ENCODE results near the gene BST1. TPM values are rescaled to one million over a fixed set of nuclear protein-coding genes. Genes with fewer than 3 reads are reported as not detected.

BST1 gene
- polyA plus RNA-seq, 1 of the 3 experiments (the other 2 are of a cell fraction): 7.3 TPM

GRCh38 chr4:15720851-15721250 lies 18.0 kb downstream of the BST1 start (continued):
- no peak for TF ChIP-seq REST (IDR thresholded peaks at IDR 0.05; ENCODE audit: low read depth, low read length)
- no peak for TF ChIP-seq RXRA (IDR thresholded peaks at IDR 0.05; ENCODE audit: borderline replicate concordance, low read depth)

GRCh38 chr4:15725608-15726007 lies 22.7 kb downstream of the BST1 start:
- Histone ChIP-seq H3F3A (replicated peaks; ENCODE audit: insufficient read depth) (no peaks in the 10 kb centered on the region), H3K4me2 (no peak overlapping the region), H3K4me3 (ENCODE audit: low read depth in 2 of 2, low read length in 1 of 2) (no peak overlapping the region), H3K9ac (no peak overlapping the region), H3K9me2 (no peaks in the 10 kb centered on the region), H3K27me3 (ENCODE audit: insufficient read depth) (no peaks in the 10 kb centered on the region), H3K79me2 (ENCODE audit: insufficient read depth) (no peaks in the 10 kb centered on the region), H3K4me1 (ENCODE audit: control insufficient read depth in 1 of 2, insufficient read depth in 2 of 2, low read depth in 1 of 2, low read length in 1 of 2) (no peaks in the 10 kb centered on the region), H3K27ac (ENCODE audit: low read depth in 2 of 2, low read length in 1 of 2) (no peak overlapping the region), H4K20me1 (ENCODE audit: insufficient read depth) (no peaks in the 10 kb centered on the region), H2AFZ (ENCODE audit: low read depth) (no peak overlapping the region), H3K36me3 (replicated peaks in 1 of 2; ENCODE audit: control insufficient read depth in 1 of 2, insufficient read depth in 2 of 2, low read length in 1 of 2) (no peaks in the 10 kb centered on the region), H3K9me3 (no peaks in the 10 kb centered on the region)
- DNase-seq: no peak
- TF ChIP-seq PBX3 (IDR thresholded peaks at IDR 0.05) (no peak), GATA2 (CRISPR knock-in tag; IDR thresholded peaks at IDR 0.05) (no peak), MAX (IDR thresholded peaks at IDR 0.05; ENCODE audit: low read depth) (no peak), RFX5 (IDR thresholded peaks at IDR 0.05; ENCODE audit: low read length) (no peak), JUND (IDR thresholded peaks at IDR 0.05) (no peak), IRF3 (IDR thresholded peaks at IDR 0.05; ENCODE audit: low read depth, low read length) (no peak), POLR2AphosphoS5 (IDR thresholded peaks at IDR 0.05; ENCODE audit: low read depth, low read length) (no peak), CTCF (IDR thresholded peaks at IDR 0.05) (no peak), EZH2phosphoT487 (IDR thresholded peaks at IDR 0.05; ENCODE audit: borderline replicate concordance, low read depth) (no peak), EP300 (IDR thresholded peaks at IDR 0.05; ENCODE audit: borderline replicate concordance in 1 of 2, low read depth in 1 of 2, low read length in 1 of 2) (no peak), RXRA (IDR thresholded peaks at IDR 0.05; ENCODE audit: borderline replicate concordance, low read depth) (no peak), FOXM1 (IDR thresholded peaks at IDR 0.05; ENCODE audit: low read depth) (no peak), CHD2 (IDR thresholded peaks at IDR 0.05; ENCODE audit: low read length, partially characterized antibody) (no peak), NRF1 (IDR thresholded peaks at IDR 0.05; ENCODE audit: low read depth, low read length) (no peak), SMC3 (IDR thresholded peaks at IDR 0.05; ENCODE audit: low read depth, low read length) (no peak), MEF2A (IDR thresholded peaks at IDR 0.05; ENCODE audit: borderline replicate concordance, low read depth) (no peak), ELF1 (IDR thresholded peaks at IDR 0.05) (no peak), USF2 (IDR thresholded peaks at IDR 0.05; ENCODE audit: borderline replicate concordance, low read depth, low read length) (no peak)
- POLR2A ChIA-PET: no interaction called here
- 80% methylated on average over 4 of the region's 4 CpGs for WGBS (ENCODE audit: low lambda C conversion rate)
- CTCF ChIA-PET: interaction anchor here (2.7 kb wide), 1 partner anchor 231 kb away, joined by 9 read pairs; no protein-coding TSS in a partner anchor

Measured in SK-N-SH (cell line).